HG02759 (cell line): Measurements from ENCODE around the gene PRC1.

Experiments used
- ATAC-seq: cut with Tn5 transposase; IDR thresholded peaks from one replicate; pipeline ENCODE4 v1.9.1; 2021; ENCODE audit warnings: mild to moderate bottlenecking, moderate library complexity; ENCODE audit not compliant: unreplicated experiment

Gene PRC1

GRCh38 chr15:90957031-90957790 lies 37.1 kb downstream of the PRC1 start:
- no peak for ATAC-seq

GRCh38 chr15:90956274-90957030 lies 37.9 kb downstream of the PRC1 start:
- peak; percentile 30 for ATAC-seq

- ATAC-seq, result no peak
Measured at GRCh38 chr15:90955624-90956273, 38.6 kb downstream of the PRC1 start.

- ATAC-seq, result peak; percentile 89
Measured at GRCh38 chr15:90954712-90955623, 39.4 kb downstream of the PRC1 start, which contains the start of gene RCCD1. Gene RCCD1, plus strand, starts transcription at chr15:90954884. Its CDS starts 1,851 bp downstream, at chr15:90956735.

- ATAC-seq, result no peak
Measured at GRCh38 chr15:90953947-90954711, 40.2 kb downstream of the PRC1 start.

DNA sequence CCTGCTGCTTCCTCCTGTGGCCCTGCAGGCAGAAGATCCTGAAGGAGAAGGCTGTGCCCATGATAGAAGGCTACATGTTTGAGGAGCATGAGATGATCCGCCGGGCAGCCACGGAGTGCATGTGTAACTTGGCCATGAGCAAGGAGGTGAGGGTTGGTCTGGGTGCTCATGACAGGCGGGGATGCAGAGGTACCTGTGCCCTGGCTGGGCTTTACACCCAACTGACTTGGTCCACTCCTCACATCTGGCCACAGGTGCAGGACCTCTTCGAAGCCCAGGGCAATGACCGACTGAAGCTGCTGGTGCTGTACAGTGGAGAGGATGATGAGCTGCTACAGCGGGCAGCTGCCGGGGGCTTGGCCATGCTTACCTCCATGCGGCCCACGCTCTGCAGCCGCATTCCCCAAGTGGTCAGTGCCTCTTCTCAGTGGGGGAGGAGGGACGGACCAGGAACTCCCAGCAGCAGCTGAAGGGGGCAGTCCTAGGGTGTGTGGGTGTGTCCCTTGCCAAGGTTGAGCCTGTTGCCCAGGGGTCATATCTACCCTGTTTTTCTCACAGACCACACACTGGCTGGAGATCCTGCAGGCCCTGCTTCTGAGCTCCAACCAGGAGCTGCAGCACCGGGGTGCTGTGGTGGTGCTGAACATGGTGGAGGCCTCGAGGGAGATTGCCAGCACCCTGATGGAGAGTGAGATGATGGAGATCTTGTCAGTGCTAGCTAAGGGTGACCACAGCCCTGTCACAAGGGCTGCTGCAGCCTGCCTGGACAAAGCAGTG lies 41.2 kb downstream of the PRC1 start:
- ATAC-seq, result no peak

GRCh38 chr15:90950676-90951075 lies 43.7 kb downstream of the PRC1 start:
- no peak for ATAC-seq

DNA sequence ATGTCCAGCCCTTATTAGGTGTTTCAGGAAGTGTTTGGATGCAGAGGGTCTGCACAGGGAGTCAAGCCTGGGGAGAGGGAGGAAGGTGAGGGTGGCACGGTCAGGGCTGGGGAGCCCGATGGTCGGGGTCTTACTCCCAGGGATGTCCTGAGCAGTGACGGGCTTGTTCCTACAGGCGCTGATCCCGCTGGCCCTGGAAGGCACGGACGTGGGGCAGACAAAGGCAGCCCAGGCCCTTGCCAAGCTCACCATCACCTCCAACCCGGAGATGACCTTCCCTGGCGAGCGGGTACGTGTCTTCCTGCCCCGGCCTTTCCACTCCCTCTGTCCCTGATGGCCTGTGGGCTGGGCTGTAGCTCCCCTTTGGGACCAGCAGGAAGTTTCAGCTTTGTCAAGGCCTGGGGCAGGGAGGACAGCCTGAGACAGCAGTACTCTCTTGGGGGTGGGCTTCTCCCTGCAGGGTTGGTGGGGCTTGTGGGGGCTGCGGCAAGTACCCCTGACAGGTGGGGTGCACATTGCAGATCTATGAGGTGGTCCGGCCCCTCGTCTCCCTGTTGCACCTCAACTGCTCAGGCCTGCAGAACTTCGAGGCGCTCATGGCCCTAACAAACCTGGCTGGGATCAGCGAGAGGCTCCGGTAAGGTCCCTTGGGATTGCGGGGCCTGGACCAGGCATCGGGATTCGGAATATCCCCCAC lies 44.2 kb downstream of the PRC1 start:
- no peak for ATAC-seq

DNA sequence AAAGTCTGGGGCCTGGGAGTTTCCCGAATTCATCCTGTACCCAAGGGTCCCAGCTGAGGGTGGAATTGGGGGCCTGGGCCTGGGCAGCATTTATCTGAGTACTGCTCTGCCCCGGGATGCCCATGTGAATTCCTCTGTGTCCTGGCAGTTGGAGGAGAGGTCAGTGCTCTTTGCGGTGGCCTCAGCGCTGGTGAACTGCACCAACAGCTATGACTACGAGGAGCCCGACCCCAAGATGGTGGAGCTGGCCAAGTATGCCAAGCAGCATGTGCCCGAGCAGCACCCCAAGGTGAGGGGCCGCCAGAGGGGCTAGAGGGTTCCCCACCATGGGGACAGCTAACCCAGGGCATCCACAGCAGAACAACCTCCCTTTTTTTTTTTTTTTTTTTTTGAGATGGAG lies 45.8 kb downstream of the PRC1 start:
- no peak for ATAC-seq

DNA sequence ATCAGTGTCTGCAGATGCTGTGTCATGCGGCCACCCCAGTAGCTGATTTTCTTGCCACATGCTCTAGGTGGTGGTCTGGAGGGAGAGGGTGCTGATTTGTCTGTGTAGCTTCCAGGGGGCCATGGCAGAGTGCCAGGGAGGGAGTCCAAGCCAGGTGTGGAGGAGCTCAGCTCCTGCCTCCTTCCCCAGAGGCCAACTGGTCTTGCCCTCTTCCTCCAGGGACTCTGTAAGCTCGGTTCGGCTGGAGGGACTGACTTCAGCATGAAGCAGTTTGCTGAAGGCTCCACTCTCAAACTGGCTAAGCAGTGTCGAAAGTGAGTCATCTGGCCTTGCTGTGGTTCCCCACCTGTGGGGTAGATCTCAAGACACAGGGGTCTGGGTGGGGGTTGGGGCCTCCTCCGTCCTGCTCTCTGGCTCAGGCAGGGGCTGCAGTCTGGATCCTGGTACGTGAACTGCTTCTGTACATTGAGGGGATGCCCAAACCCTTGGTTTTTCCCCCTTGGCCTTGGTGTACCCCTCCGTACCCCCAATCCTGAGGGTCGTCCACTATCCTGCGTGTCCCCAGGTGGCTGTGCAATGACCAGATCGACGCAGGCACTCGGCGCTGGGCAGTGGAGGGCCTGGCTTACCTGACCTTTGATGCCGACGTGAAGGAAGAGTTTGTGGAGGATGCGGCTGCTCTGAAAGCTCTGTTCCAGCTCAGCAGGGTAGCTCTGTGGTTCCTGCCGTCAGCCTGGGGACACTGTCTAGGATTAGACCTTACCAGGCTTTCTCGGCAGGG lies 46.6 kb downstream of the PRC1 start:
- ATAC-seq, result no peak

DNA sequence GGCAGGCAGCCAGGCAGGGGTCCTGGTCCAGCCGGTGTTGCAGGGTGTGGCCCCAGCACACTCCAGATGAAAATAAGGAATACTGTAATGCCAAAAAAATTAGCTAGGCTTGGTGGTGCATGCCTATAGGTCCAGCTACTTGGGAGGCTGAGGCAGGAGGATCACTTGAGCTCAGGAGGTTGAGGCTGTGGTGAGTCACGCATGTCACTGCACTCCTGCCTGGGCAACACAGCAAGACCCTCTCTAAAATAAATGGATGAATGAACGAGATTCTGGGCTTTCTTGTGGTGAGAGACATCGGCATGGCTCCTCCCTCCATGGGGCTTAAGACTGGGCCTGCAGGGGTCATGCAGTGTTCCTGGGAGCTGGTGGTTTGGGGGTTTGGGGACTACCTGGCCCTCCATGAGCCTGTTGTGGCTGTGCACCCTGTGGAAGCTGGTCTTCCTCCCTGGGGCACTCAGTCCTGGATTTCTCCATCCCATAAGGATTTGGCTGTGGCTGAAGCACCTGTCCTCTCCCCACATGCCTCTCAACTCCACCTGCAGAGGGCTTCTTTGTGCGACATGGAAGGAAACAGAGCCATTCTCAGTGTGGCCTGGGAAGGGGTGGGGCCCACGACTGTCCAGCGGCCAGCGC lies 47.3 kb downstream of the PRC1 start:
- ATAC-seq, result no peak

- ATAC-seq, result no peak
Measured at GRCh38 chr15:90946538-90946937, 47.8 kb downstream of the PRC1 start.

DNA sequence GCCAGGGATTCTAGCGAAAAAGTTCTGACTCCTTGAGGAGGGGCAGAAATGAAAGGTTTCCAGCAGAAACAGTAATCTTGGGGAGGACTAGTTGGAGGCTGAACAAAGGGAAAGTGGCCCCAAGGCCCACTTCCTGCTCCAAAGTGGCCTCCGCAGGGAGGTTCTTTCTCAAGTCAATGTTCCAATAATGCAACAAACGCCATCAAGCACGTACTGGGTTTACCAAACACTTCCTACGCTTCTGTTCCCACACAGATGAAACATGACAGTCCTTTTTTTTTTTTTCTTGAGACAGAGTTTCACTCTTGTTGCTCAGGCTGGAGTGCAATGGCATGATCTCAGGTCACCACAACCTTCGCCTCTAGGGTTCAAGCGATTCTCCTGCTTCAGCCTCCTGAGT lies 49.2 kb downstream of the PRC1 start:
- no peak for ATAC-seq

- no peak for ATAC-seq
Measured at GRCh38 chr15:90942354-90943120, 51.8 kb downstream of the PRC1 start.

DNA sequence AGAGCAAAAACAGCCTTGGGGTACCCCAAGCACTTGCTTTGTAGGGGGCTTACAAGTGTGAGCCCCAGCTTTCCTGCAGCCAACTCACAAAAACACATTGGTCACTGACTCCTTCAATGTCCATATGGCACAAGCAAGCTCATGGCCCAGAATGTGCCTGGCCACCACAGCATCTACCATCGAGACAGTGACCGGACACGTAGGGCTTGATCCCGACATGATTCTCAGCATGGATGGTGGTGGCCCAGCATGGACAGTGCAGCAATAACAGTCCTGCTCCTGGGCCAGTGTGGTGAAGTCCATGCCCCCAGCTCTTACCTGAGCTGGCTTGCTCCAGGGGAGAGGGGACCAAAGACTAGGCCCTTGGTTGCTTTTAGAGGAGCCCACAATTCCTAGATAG lies 53.3 kb downstream of the PRC1 start:
- ATAC-seq, result no peak

GRCh38 chr15:90939756-90940155 lies 54.6 kb downstream of the PRC1 start:
- ATAC-seq, result no peak

DNA sequence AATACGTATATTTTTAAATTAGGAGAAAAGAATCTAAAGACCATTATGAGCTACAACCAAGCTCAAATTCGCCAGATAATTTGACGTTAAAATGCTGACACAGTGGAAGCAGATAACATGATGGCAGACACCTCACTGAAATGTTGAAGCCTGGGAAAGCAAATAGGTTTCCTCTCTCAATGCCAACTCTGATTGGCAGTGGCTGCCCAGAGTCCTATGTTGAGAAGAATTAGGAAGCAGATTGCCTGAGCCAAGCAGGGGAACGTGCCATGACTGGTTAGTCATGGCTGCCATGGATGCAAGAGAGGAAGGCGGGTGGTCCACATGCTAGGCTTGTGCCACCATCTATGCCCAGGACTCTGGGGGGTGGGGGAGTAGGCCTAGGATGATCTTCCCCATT lies 56.1 kb downstream of the PRC1 start:
- ATAC-seq, result no peak
